Hematopoietic multipotent progenitor cell treated with erythropoietin and hydrocortisone succinate and interleukin-3 and kit ligand, for 8 days (in vitro differentiated cells): ENCODE measurements around the gene ROR2.

Experiments used
- DNase-seq: peaks from one replicate; pipeline ENCODE4 v3.0.0-alpha.2; 2015

ROR2 gene

GRCh38 chr9:91865041-91865440, 85.0 kb downstream of the ROR2 start:
- no peak for DNase-seq

- DNase-seq: no peak
These were observed 85.6 kb downstream of the ROR2 start for GRCh38 chr9:91864380-91864779.

- DNase-seq: no peak
These were observed 86.6 kb downstream of the ROR2 start for GRCh38 chr9:91863469-91863868.

- no peak for DNase-seq
These were observed 91.6 kb downstream of the ROR2 start for GRCh38 chr9:91858213-91859030.

- no peak for DNase-seq
These were observed 92.5 kb downstream of the ROR2 start for GRCh38 chr9:91857291-91858212.

GRCh38 chr9:91856419-91856818, 93.6 kb downstream of the ROR2 start:
- DNase-seq: no peak

GRCh38 chr9:91855196-91855595, 94.8 kb downstream of the ROR2 start:
- no peak for DNase-seq

GRCh38 chr9:91852801-91853347, 97.2 kb downstream of the ROR2 start:
- no peak for DNase-seq

GRCh38 chr9:91849694-91850093, 100.3 kb downstream of the ROR2 start:
- DNase-seq: no peak

- DNase-seq: no peak
These were observed 101.9 kb downstream of the ROR2 start for GRCh38 chr9:91848146-91848545.

GRCh38 chr9:91847581-91848091, 102.4 kb downstream of the ROR2 start:
- DNase-seq: no peak

GRCh38 chr9:91845879-91846278, 104.1 kb downstream of the ROR2 start:
- no peak for DNase-seq

- no peak for DNase-seq
These were observed 105.2 kb downstream of the ROR2 start for GRCh38 chr9:91844701-91845291.

- DNase-seq: no peak
These were observed 105.8 kb downstream of the ROR2 start for GRCh38 chr9:91844190-91844589.

GRCh38 chr9:91843623-91844148, 106.3 kb downstream of the ROR2 start:
- no peak for DNase-seq

GRCh38 chr9:91843093-91843492, 106.9 kb downstream of the ROR2 start:
- no peak for DNase-seq

- no peak for DNase-seq
These were observed 107.5 kb downstream of the ROR2 start for GRCh38 chr9:91842358-91843049.

GRCh38 chr9:91841591-91841990, 108.4 kb downstream of the ROR2 start:
- DNase-seq: no peak

- no peak for DNase-seq
These were observed 109.1 kb downstream of the ROR2 start for GRCh38 chr9:91840882-91841281.

- DNase-seq: no peak
These were observed 109.6 kb downstream of the ROR2 start for GRCh38 chr9:91840469-91840868.

GRCh38 chr9:91839926-91840465, 110.0 kb downstream of the ROR2 start:
- no peak for DNase-seq
